GM12873 (cell line): ENCODE data around the gene LTO1.

Experiments used
- CTCF ChIP-seq: IDR thresholded peaks from 2 replicates; pipeline ENCODE4 v1.5.1; 2012; ENCODE audit warnings: low read depth, mild to moderate bottlenecking, moderate library complexity, low read length, control low read depth; ENCODE audit not compliant: insufficient read depth; ENCODE audit errors: missing control alignments

LTO1 gene

GRCh38 chr11:69630424-69630823 lies 44.7 kb downstream of the LTO1 start:
- TF ChIP-seq CTCF, result no peak

DNA sequence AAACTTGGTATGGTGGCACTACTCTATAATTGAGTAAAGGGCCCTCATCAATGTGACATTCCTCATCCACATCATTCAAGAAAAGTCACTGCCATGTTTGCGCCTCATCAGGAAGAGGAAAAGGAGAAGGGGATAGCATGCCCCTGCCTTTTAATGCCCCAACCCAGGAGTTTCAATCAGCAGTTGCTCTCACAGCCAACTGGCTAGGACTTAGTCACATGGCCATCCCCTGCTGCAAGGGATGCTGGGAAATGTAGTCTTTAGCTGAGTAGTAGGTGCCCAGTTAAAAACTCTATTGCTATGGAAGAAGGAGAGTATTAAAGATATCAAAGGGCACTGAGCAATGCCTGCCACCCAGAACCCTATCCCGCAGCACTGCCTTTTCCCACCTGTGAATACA lies 45.1 kb downstream of the LTO1 start:
- TF ChIP-seq CTCF, result no peak

DNA sequence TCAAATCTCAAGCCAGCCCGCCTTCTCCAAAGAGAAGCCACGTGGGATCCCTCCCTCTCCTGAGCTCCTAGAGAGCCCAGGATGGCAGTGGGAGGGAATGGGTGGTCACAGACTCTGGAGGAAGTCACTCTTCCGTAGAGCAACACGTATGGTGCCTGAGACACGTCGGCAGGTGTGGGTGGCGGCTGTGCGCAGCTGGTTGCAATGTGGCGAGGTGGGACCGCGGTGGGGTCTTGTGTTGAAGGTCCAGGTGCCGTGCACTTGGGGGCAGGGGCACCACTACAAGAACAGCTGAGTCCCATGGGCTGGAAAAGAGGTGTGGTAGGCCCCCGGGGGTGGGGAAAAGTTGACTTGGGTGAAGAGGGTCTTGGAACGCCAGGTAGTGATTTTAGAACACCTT lies 47.6 kb downstream of the LTO1 start:
- no peak for TF ChIP-seq CTCF

DNA sequence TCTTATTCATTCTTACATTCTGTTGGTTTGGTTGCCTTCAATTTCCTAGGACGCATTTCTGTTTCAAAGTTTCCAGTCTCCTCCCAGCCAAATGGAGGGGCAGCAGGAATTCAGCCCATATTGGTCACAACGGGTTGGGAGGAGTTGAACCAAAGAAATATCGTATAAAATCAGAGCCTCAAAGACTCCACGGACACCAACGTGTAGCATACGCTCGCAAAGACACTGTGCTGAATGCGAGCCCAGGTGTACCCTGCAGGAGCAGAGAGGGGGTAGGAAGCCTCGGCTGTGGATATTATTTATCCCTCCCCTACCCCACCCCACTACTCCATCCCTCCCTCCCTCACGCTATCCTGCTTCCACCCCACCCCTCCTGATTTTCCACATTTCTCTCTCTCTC lies 49.7 kb downstream of the LTO1 start:
- no peak for TF ChIP-seq CTCF

- TF ChIP-seq CTCF, result no peak
These were observed 50.9 kb downstream of the LTO1 start for GRCh38 chr11:69624293-69624692.

DNA sequence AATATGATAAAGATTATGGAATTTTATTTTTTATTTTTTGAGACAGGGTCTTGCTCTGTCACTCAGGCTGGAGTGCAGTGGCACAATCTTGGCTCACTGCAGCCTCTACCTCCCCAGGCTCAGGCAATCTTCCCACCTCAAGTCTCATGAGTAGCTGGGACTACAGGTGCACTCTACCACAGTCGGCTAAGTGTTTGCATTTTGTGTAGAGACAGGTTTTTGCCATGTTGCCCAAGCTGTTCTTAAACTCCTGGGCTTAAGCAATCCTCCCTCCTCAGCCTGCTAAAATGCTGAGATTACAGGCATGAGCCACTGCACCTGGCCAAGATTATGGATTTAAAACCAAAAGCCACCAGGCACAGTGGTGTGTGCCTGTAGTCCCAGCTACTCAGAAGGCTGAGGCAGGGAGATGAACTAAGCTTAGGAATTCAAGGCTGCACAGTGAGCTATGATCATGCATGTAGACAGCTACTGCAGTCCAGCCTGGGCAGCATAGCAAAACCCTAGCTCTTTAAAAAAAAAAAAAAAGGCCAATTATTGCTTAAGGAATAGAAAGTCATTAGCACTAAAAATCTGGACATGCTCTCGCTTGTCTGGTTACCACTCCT lies 54.4 kb downstream of the LTO1 start:
- no peak for TF ChIP-seq CTCF

GRCh38 chr11:69618237-69618636 lies 56.9 kb downstream of the LTO1 start:
- no peak for TF ChIP-seq CTCF
